IMR-90 (cell line): ENCODE measurements around the gene COLQ. TPM values are rescaled to one million over a fixed set of nuclear protein-coding genes. Genes with fewer than 3 reads are reported as not detected.

Experiments used
- ATAC-seq: fragments of 200-7000 bp; cut with Tn5 transposase; 2 replicates; pipeline ENCODE4 v1.9.1; 2020; ENCODE audit warnings: low read depth, mild to moderate bottlenecking, moderate library complexity
- BruUV-seq: library from RNA; stranded (reverse); fragments of 400-500 nt; replicated peaks from 2 replicates; lab custom pipeline; 2021; lab: Mats Ljungman, UMichigan
- CTCF ChIA-PET: fragments of 300-600 bp; formaldehyde crosslinking; extraction: SDS; loops from one replicate; lab custom pipeline; 2021; ENCODE audit warnings: antibody characterized with exemption; lab: Yijun Ruan, JAX
- POLR2A ChIA-PET: fragments of 300-600 bp; sonication (Branson Sonifier 250); formaldehyde crosslinking; loops from one replicate; lab custom pipeline; 2022; ENCODE audit warnings: antibody characterized with exemption; ENCODE audit not compliant: unreplicated experiment; lab: Charles Lee
- DNase-seq: peaks from one replicate; pipeline ENCODE4 v3.0.0; 2013
- H2AFZ ChIP-seq: replicated peaks from 2 replicates; pipeline ENCODE3; 2013; ENCODE audit warnings: low read length, mild to moderate bottlenecking; ENCODE audit not compliant: poor library complexity
- H2AK5ac ChIP-seq: 2 replicates; pipeline ENCODE4 v1.6.1; 2013; ENCODE audit warnings: low read depth, low read length, inconsistent platforms
- H2AK9ac ChIP-seq: replicated peaks from 2 replicates; pipeline ENCODE3; 2013; ENCODE audit warnings: mild to moderate bottlenecking, low read depth, low read length, moderate library complexity; ENCODE audit not compliant: poor library complexity
- H2BK120ac ChIP-seq: 2 replicates; pipeline ENCODE4 v1.6.1; 2013; ENCODE audit warnings: low read depth, low read length, inconsistent platforms
- H2BK15ac ChIP-seq: 3 replicates; pipeline ENCODE4 v1.6.1; 2013; ENCODE audit warnings: low read depth, low read length, inconsistent platforms
- H2BK20ac ChIP-seq: 2 replicates; pipeline ENCODE4 v1.6.1; 2013; ENCODE audit warnings: low read depth, mild to moderate bottlenecking, inconsistent platforms, low read length, moderate library complexity
- H2BK5ac ChIP-seq: 2 replicates; pipeline ENCODE4 v1.6.1; 2013; ENCODE audit warnings: mild to moderate bottlenecking, low read depth, low read length, inconsistent platforms; ENCODE audit not compliant: poor library complexity, severe bottlenecking
- H3K14ac ChIP-seq: replicated peaks from 2 replicates; pipeline ENCODE4 v1.6.1; 2013; ENCODE audit warnings: low read depth, low read length, inconsistent platforms
- H3K18ac ChIP-seq: 2 replicates; pipeline ENCODE4 v1.6.1; 2013; ENCODE audit warnings: low read depth, low read length, control low read depth
- H3K23ac ChIP-seq: 2 replicates; pipeline ENCODE4 v1.6.1; 2013; ENCODE audit warnings: low read depth, low read length, inconsistent platforms
- H3K27ac ChIP-seq: 2 replicates; pipeline ENCODE4 v1.5.1; 2013; ENCODE audit warnings: mild to moderate bottlenecking, control low read depth, low read length; ENCODE audit not compliant: insufficient read depth
- H3K27me3 ChIP-seq: 2 replicates; pipeline ENCODE4 v1.6.1; 2013; ENCODE audit warnings: low read length; ENCODE audit not compliant: control insufficient read depth, insufficient read depth
- H3K36me3 ChIP-seq: 2 replicates; pipeline ENCODE4 v1.6.1; 2013; ENCODE audit warnings: low read length, mixed read lengths; ENCODE audit not compliant: control insufficient read depth, insufficient read depth
- H3K4ac ChIP-seq: 2 replicates; pipeline ENCODE4 v1.6.1; 2013; ENCODE audit warnings: low read depth, low read length, inconsistent platforms
- H3K4me1 ChIP-seq: 2 replicates; pipeline ENCODE4 v1.6.1; 2013; ENCODE audit warnings: low read length, mixed read lengths; ENCODE audit not compliant: control insufficient read depth, insufficient read depth
- H3K4me2 ChIP-seq: 2 replicates; pipeline ENCODE4 v1.6.1; 2013; ENCODE audit warnings: low read depth, mild to moderate bottlenecking, control low read depth, low read length, moderate library complexity
- H3K4me3 ChIP-seq: 2 replicates; pipeline ENCODE4 v1.5.1; 2013; ENCODE audit warnings: low read depth, mild to moderate bottlenecking, control low read depth, low read length, moderate library complexity; ENCODE audit not compliant: insufficient read depth
- H3K56ac ChIP-seq: 2 replicates; pipeline ENCODE4 v1.6.1; 2013; ENCODE audit warnings: low read length, inconsistent platforms; ENCODE audit not compliant: insufficient read depth; ENCODE audit errors: extremely low read depth
- H3K79me1 ChIP-seq, 2 experiments: 2 replicates each; pipeline ENCODE4 v1.6.1; 2013; ENCODE audit warnings: low read length in 2 of 2, inconsistent platforms in 1 of 2, low read depth in 1 of 2
- H3K9ac ChIP-seq: 2 replicates; pipeline ENCODE4 v1.6.1; 2013; ENCODE audit warnings: low read depth, low read length, control low read depth
- H3K9me1 ChIP-seq: 2 replicates; pipeline ENCODE4 v1.6.1; 2013; ENCODE audit warnings: low read length, inconsistent platforms; ENCODE audit not compliant: insufficient read depth
- H3K9me3 ChIP-seq: 2 replicates; pipeline ENCODE4 v1.6.1; 2013; ENCODE audit warnings: low read length; ENCODE audit not compliant: control insufficient read depth, insufficient read depth
- H4K20me1 ChIP-seq: 2 replicates; pipeline ENCODE4 v1.6.1; 2013; ENCODE audit warnings: low read length, inconsistent platforms; ENCODE audit not compliant: insufficient read depth
- H4K5ac ChIP-seq: 2 replicates; pipeline ENCODE4 v1.6.1; 2013; ENCODE audit warnings: mild to moderate bottlenecking, low read depth, low read length, control low read depth
- H4K8ac ChIP-seq, 2 experiments: 2 replicates each; pipeline ENCODE4 v1.6.1; 2013; ENCODE audit warnings: low read depth in 2 of 2, low read length in 2 of 2, control low read depth in 1 of 2, inconsistent platforms in 1 of 2
- H4K91ac ChIP-seq: 2 replicates; pipeline ENCODE4 v1.6.1; 2013; ENCODE audit warnings: low read depth, low read length, inconsistent platforms; ENCODE audit not compliant: insufficient read depth
- BHLHE40 ChIP-seq: fragments of 150-350 bp; IDR thresholded peaks from 2 replicates; pipeline ENCODE4 v1.6.1; 2016; ENCODE audit warnings: mild to moderate bottlenecking, low read depth, low read length
- CEBPB ChIP-seq: IDR thresholded peaks from 2 replicates; pipeline ENCODE4 v1.6.1; 2012; ENCODE audit warnings: low read depth, low read length, improper control_type of control experiment
- ELK1 ChIP-seq: fragments of 150-350 bp; IDR thresholded peaks from 2 replicates; pipeline ENCODE4 v1.6.1; 2016; ENCODE audit warnings: low read depth, mild to moderate bottlenecking, low read length, moderate library complexity, borderline replicate concordance
- FOS ChIP-seq: fragments of 150-350 bp; IDR thresholded peaks from 2 replicates; pipeline ENCODE4 v1.6.1; 2016; ENCODE audit warnings: low read depth, low read length
- MAFK ChIP-seq: IDR thresholded peaks from 2 replicates; pipeline ENCODE4 v1.6.1; 2012; ENCODE audit warnings: low read depth, low read length, improper control_type of control experiment
- MAZ ChIP-seq: IDR thresholded peaks from 2 replicates; pipeline ENCODE4 v1.6.1; 2012; ENCODE audit warnings: low read depth, mild to moderate bottlenecking, low read length, improper control_type of control experiment, moderate library complexity, borderline replicate concordance
- NFE2L2 ChIP-seq: fragments of 150-350 bp; IDR thresholded peaks from 2 replicates; pipeline ENCODE4 v1.6.1; 2016; ENCODE audit warnings: low read depth, mild to moderate bottlenecking, low read length
- RAD21 ChIP-seq: IDR thresholded peaks from 2 replicates; pipeline ENCODE4 v1.6.1; 2012; ENCODE audit warnings: low read length, improper control_type of control experiment
- RCOR1 ChIP-seq: IDR thresholded peaks from 2 replicates; pipeline ENCODE4 v1.6.1; 2012; ENCODE audit warnings: mild to moderate bottlenecking, low read length, improper control_type of control experiment; ENCODE audit not compliant: insufficient replicate concordance
- RFX5 ChIP-seq: IDR thresholded peaks from 2 replicates; pipeline ENCODE4 v1.8.0; 2012; ENCODE audit warnings: low read depth, mild to moderate bottlenecking, low read length, moderate library complexity
- SMC3 ChIP-seq: fragments of 150-350 bp; IDR thresholded peaks from 2 replicates; pipeline ENCODE4 v1.6.1; 2016; ENCODE audit warnings: low read depth, mild to moderate bottlenecking, antibody characterized with exemption, low read length, moderate library complexity
- WGBS, 2 experiments: methylation state at CpG; one replicate each; pipeline versions ENCODE4 v1.1.5 to v1.1.7; 2013; ENCODE audit warnings: missing lambda C conversion rate in 2 of 2; ENCODE audit not compliant: insufficient read length in 1 of 2; ENCODE audit errors: extremely low coverage in 2 of 2; 5-methylcytosine and 5-hydroxymethylcytosine counted together
- dilution Hi-C: fragments of 300-500 bp; cut with HindIII; formaldehyde crosslinking; loops from one replicate; pipeline ENCODE4 v1.14.3; 2018; ENCODE audit warnings: low sequenced_read_pairs; ENCODE audit not compliant: unreplicated experiment
- in situ Hi-C: fragments of 300-500 bp; cut with MboI; formaldehyde crosslinking; loops from 3 replicates; pipeline ENCODE4 v1.14.3; 2019; ENCODE audit warnings: low sequenced_read_pairs, inconsistent platforms, mixed read lengths
- intact Hi-C: fragments of 100-400 bp; cut with micrococcal nuclease; formaldehyde crosslinking; loops from 2 replicates; pipeline ENCODE4 v1.10.0; 2022
- polyA plus RNA-seq, 3 experiments: library from polyadenylated mRNA; depleted of rRNA; stranded (reverse); fragments of >200 nt; gene quantifications; 2 replicates each; pipeline ENCODE4 v1.2.3, GENCODE V29; 2012; ENCODE audit warnings: low replicate concordance in 1 of 3
- total RNA-seq: library from RNA; depleted of rRNA; stranded (reverse); fragments of >200 nt; gene quantifications from 2 replicates; pipeline ENCODE4 v1.2.3, GENCODE V29; 2012
- TF ChIP-seq, protein P1 (sequence below): conservative IDR thresholded peaks from 2 replicates; pipeline ENCODE4 v1.5.1; 2012; ENCODE audit warnings: mild to moderate bottlenecking, low read depth, low read length, improper control_type of control experiment
- TF ChIP-seq, protein P2 (sequence below): fragments of 150-350 bp; IDR thresholded peaks from 2 replicates; pipeline ENCODE4 v1.6.1; 2017; ENCODE audit warnings: mild to moderate bottlenecking, antibody characterized with exemption, low read length, low read depth

The COLQ gene
- total and polyA plus RNA-seq, 2 of the 4 experiments (the other 2 are of a cell fraction) = 0.18 to 0.65 TPM

DNA sequence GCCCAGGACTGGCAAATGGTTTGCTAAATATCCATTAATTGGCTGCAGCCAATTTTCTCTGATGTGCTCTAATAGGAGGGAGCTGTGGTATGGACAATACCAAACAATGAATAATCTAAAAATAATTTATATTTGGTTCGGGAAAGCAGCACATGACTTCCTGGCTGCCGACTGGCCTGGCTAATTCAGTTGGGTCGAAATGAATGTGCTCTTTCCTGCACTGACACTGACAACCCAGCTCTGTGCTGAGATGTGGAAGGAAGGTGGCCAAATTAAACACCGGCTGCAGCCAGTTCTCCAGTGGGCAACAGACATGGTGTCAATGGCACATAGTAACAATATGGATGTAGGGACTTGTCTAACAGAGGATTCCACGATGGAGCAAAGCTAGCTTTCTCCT lies 21.1 kb upstream of the COLQ start:
- H3K27ac ChIP-seq = no peak overlapping the region
- H3K4me2 ChIP-seq = no peak overlapping the region
- no peak overlapping the region for H4K8ac ChIP-seq
- no peak overlapping the region for H2BK20ac ChIP-seq
- no CpG with 5 or more reads among the region's 5 CpGs for WGBS, 2 experiments
- CTCF ChIA-PET = interaction anchor here (0.9 kb wide), 1 partner anchor 15 kb away, joined by 3 read pairs; no protein-coding TSS in a partner anchor
- dilution Hi-C loops = no loop called here
- H3K14ac ChIP-seq = no peak overlapping the region
- H4K20me1 ChIP-seq = no peaks in the 10 kb centered on the region
- intact Hi-C loops = no loop called here
- no peak for DNase-seq
- no peak overlapping the region for H2AK9ac ChIP-seq
- no peak overlapping the region for H3K56ac ChIP-seq
- H4K5ac ChIP-seq = no peak overlapping the region
- TF ChIP-seq, protein P1, sequence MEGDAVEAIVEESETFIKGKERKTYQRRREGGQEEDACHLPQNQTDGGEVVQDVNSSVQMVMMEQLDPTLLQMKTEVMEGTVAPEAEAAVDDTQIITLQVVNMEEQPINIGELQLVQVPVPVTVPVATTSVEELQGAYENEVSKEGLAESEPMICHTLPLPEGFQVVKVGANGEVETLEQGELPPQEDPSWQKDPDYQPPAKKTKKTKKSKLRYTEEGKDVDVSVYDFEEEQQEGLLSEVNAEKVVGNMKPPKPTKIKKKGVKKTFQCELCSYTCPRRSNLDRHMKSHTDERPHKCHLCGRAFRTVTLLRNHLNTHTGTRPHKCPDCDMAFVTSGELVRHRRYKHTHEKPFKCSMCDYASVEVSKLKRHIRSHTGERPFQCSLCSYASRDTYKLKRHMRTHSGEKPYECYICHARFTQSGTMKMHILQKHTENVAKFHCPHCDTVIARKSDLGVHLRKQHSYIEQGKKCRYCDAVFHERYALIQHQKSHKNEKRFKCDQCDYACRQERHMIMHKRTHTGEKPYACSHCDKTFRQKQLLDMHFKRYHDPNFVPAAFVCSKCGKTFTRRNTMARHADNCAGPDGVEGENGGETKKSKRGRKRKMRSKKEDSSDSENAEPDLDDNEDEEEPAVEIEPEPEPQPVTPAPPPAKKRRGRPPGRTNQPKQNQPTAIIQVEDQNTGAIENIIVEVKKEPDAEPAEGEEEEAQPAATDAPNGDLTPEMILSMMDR = no peak
- TF ChIP-seq NFE2L2 = no peak
- TF ChIP-seq RCOR1 = no peak
- TF ChIP-seq FOS = no peak
- TF ChIP-seq BHLHE40 = no peak
- TF ChIP-seq RAD21 = no peak
- no peak for TF ChIP-seq ELK1
- TF ChIP-seq MAFK = no peak
- no peak for TF ChIP-seq CEBPB
- TF ChIP-seq, protein P2, sequence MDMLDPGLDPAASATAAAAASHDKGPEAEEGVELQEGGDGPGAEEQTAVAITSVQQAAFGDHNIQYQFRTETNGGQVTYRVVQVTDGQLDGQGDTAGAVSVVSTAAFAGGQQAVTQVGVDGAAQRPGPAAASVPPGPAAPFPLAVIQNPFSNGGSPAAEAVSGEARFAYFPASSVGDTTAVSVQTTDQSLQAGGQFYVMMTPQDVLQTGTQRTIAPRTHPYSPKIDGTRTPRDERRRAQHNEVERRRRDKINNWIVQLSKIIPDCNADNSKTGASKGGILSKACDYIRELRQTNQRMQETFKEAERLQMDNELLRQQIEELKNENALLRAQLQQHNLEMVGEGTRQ = no peak
- TF ChIP-seq RFX5 = no peak
- no peak for TF ChIP-seq MAZ
- TF ChIP-seq SMC3 = no peak
- H3K23ac ChIP-seq = no peak overlapping the region
- no peaks in the 10 kb centered on the region for H3K9me3 ChIP-seq
- H3K18ac ChIP-seq = no peak overlapping the region
- in situ Hi-C loops = no loop called here
- H3K27me3 ChIP-seq = no peaks in the 10 kb centered on the region
- no peak overlapping the region for H2BK5ac ChIP-seq
- no peak overlapping the region for H2BK120ac ChIP-seq
- H2AFZ ChIP-seq = no peak overlapping the region
- no peak for ATAC-seq
- H2AK5ac ChIP-seq = no peak overlapping the region
- BruUV-seq = no TSS peak
- H4K91ac ChIP-seq = no peak overlapping the region
- no peak overlapping the region for H2BK15ac ChIP-seq
- no peaks in the 10 kb centered on the region for H3K36me3 ChIP-seq
- no peaks in the 10 kb centered on the region for H3K79me1 ChIP-seq
- no peaks in the 10 kb centered on the region for H3K4me1 ChIP-seq
- H3K4ac ChIP-seq = no peak overlapping the region
- no peaks in the 10 kb centered on the region for H3K9me1 ChIP-seq
- H3K9ac ChIP-seq = no peak overlapping the region
- POLR2A ChIA-PET = no interaction called here
- H3K4me3 ChIP-seq = no peak overlapping the region
